Measurements from ENCODE around the gene RASA4B.
A peak's percentile ranks its signal among the peaks of the same experiment; 100 is the strongest.

The RASA4B gene

GRCh38 chr7:102454468-102454867 lies 63.1 kb downstream of the RASA4B start:
- H3F3A ChIP-seq (ENCODE audit: insufficient read depth, low read length), result no peaks in the 10 kb centered on the region; the same call in 1 of the 2 replicates
- H4K20me1 ChIP-seq (ENCODE audit: insufficient read depth, low read length), result no peaks in the 10 kb centered on the region
- H3K9ac ChIP-seq (ENCODE audit: low read length), result no peak overlapping the region; the same call in 1 of the 2 replicates
- no peaks in the 10 kb centered on the region for H3K9me3 ChIP-seq (ENCODE audit: low read length)
- H3K36me3 ChIP-seq (ENCODE audit: insufficient read depth, low read length), result peaks cover 37% of the 10 kb centered on the region
- no peak overlapping the region for H3K4me2 ChIP-seq (ENCODE audit: low read length)
- TF ChIP-seq, protein P1, sequence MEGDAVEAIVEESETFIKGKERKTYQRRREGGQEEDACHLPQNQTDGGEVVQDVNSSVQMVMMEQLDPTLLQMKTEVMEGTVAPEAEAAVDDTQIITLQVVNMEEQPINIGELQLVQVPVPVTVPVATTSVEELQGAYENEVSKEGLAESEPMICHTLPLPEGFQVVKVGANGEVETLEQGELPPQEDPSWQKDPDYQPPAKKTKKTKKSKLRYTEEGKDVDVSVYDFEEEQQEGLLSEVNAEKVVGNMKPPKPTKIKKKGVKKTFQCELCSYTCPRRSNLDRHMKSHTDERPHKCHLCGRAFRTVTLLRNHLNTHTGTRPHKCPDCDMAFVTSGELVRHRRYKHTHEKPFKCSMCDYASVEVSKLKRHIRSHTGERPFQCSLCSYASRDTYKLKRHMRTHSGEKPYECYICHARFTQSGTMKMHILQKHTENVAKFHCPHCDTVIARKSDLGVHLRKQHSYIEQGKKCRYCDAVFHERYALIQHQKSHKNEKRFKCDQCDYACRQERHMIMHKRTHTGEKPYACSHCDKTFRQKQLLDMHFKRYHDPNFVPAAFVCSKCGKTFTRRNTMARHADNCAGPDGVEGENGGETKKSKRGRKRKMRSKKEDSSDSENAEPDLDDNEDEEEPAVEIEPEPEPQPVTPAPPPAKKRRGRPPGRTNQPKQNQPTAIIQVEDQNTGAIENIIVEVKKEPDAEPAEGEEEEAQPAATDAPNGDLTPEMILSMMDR (IDR thresholded peaks at IDR 0.05; ENCODE audit: low read length), result no peak
- no peak for TF ChIP-seq EZH2 (IDR thresholded peaks at IDR 0.05; ENCODE audit: borderline replicate concordance, low read length)
- H3K4me1 ChIP-seq (ENCODE audit: insufficient read depth, low read length, severe bottlenecking), result peaks cover 28% of the 10 kb centered on the region
- H3K9me2 ChIP-seq (ENCODE audit: low read depth, low read length), result no peaks in the 10 kb centered on the region
- no peaks in the 10 kb centered on the region for H3K27me3 ChIP-seq (ENCODE audit: insufficient read depth, low read length)
- H3K4me3 ChIP-seq (ENCODE audit: low read depth, low read length, poor library complexity, severe bottlenecking), result no peak overlapping the region
- H3K27ac ChIP-seq (ENCODE audit: low read depth, low read length, poor library complexity, severe bottlenecking), result peak overlapping the region; percentile 62
- no peaks in the 10 kb centered on the region for H3K79me2 ChIP-seq (ENCODE audit: insufficient read depth, low read length)
- no peak overlapping the region for H2AFZ ChIP-seq (ENCODE audit: low read length)

GRCh38 chr7:102453319-102453718 lies 64.3 kb downstream of the RASA4B start:
- TF ChIP-seq EZH2 (IDR thresholded peaks at IDR 0.05; ENCODE audit: borderline replicate concordance, low read length), result no peak
- TF ChIP-seq, protein P1 (IDR thresholded peaks at IDR 0.05; ENCODE audit: low read length), result no peak
- Histone ChIP-seq H3K4me3 (ENCODE audit: low read depth, low read length, poor library complexity, severe bottlenecking) (no peak overlapping the region), H3K79me2 (ENCODE audit: insufficient read depth, low read length) (no peaks in the 10 kb centered on the region), H3K9ac (ENCODE audit: low read length) (no peak overlapping the region), H3K27ac (ENCODE audit: low read depth, low read length, poor library complexity, severe bottlenecking) (no peak overlapping the region), H4K20me1 (ENCODE audit: insufficient read depth, low read length) (no peaks in the 10 kb centered on the region), H3K4me2 (ENCODE audit: low read length) (no peak overlapping the region), H2AFZ (ENCODE audit: low read length) (no peak overlapping the region), H3K36me3 (ENCODE audit: insufficient read depth, low read length) (peaks cover 34% of the 10 kb centered on the region), H3F3A (ENCODE audit: insufficient read depth, low read length) (no peaks in the 10 kb centered on the region; the same call in 1 of the 2 replicates), H3K27me3 (ENCODE audit: insufficient read depth, low read length) (no peaks in the 10 kb centered on the region), H3K4me1 (ENCODE audit: insufficient read depth, low read length, severe bottlenecking) (peaks cover 28% of the 10 kb centered on the region), H3K9me3 (ENCODE audit: low read length) (no peaks in the 10 kb centered on the region), H3K9me2 (ENCODE audit: low read depth, low read length) (no peaks in the 10 kb centered on the region)

DNA sequence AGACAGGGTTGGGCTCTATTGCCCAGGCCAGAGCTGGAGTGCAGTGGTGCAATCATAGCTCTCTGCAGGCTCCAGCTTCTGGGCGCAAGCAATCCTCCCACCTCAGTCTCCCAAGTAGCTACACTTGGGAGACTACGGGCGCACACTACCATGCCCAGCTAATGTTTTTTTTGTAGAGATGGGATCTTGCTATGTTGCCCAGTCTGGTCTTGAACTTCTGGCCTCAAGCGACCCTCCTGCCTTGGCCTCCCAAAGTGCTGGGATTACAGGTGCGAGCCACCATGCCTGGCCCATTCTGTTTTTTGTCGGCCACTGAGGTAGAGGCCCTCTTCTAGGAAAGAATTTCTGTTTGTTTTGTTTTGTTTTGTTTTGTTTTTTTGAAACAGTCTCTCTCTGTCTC lies 65.1 kb downstream of the RASA4B start:
- Histone ChIP-seq H3K9me3 (ENCODE audit: low read length) (no peaks in the 10 kb centered on the region), H3K9me2 (ENCODE audit: low read depth, low read length) (no peaks in the 10 kb centered on the region), H3K4me3 (ENCODE audit: low read depth, low read length, poor library complexity, severe bottlenecking) (no peak overlapping the region), H2AFZ (ENCODE audit: low read length) (no peak overlapping the region), H3K79me2 (ENCODE audit: insufficient read depth, low read length) (no peaks in the 10 kb centered on the region), H4K20me1 (ENCODE audit: insufficient read depth, low read length) (no peaks in the 10 kb centered on the region), H3K4me2 (ENCODE audit: low read length) (no peak overlapping the region), H3K27me3 (ENCODE audit: insufficient read depth, low read length) (no peaks in the 10 kb centered on the region), H3K4me1 (ENCODE audit: insufficient read depth, low read length, severe bottlenecking) (peaks cover 28% of the 10 kb centered on the region), H3K27ac (ENCODE audit: low read depth, low read length, poor library complexity, severe bottlenecking) (peak overlapping the region; percentile 73), H3F3A (ENCODE audit: insufficient read depth, low read length) (no peaks in the 10 kb centered on the region; the same call in 1 of the 2 replicates), H3K36me3 (ENCODE audit: insufficient read depth, low read length) (peaks cover 34% of the 10 kb centered on the region), H3K9ac (ENCODE audit: low read length) (no peak overlapping the region)
- no peak for TF ChIP-seq EZH2 (IDR thresholded peaks at IDR 0.05; ENCODE audit: borderline replicate concordance, low read length)
- TF ChIP-seq, protein P1 (IDR thresholded peaks at IDR 0.05; ENCODE audit: low read length), result no peak
